ENCODE data around the gene HSH2D.

Gene HSH2D

GRCh38 chr19:16204005-16204294, 60.5 kb downstream of the HSH2D start:
- H3F3A ChIP-seq (ENCODE audit: insufficient read depth, low read length) = no peaks in the 10 kb centered on the region
- H2AFZ ChIP-seq (ENCODE audit: low read length) = no peak overlapping the region
- no peaks in the 10 kb centered on the region for H3K36me3 ChIP-seq (replicated peaks; ENCODE audit: insufficient read depth, low read length)
- H3K9me2 ChIP-seq (replicated peaks; ENCODE audit: insufficient read depth, low read length) = no peaks in the 10 kb centered on the region
- H3K79me2 ChIP-seq (ENCODE audit: low read length) = peaks cover 20% of the 10 kb centered on the region
- no peak overlapping the region for H3K4me3 ChIP-seq (ENCODE audit: low read length)
- no peaks in the 10 kb centered on the region for H4K20me1 ChIP-seq (ENCODE audit: insufficient read depth, low read length)
- no peak for DNase-seq
- H3K27me3 ChIP-seq (replicated peaks; ENCODE audit: insufficient read depth, low read length) = no peaks in the 10 kb centered on the region
- no peak overlapping the region for H3K27ac ChIP-seq (ENCODE audit: low read length)
- no peaks in the 10 kb centered on the region for H3K4me1 ChIP-seq (ENCODE audit: low read length)
- no peak overlapping the region for H3K4me2 ChIP-seq (ENCODE audit: low read depth, low read length)
- H3K9ac ChIP-seq (ENCODE audit: low read length) = no peak overlapping the region
- TF ChIP-seq, protein P1, sequence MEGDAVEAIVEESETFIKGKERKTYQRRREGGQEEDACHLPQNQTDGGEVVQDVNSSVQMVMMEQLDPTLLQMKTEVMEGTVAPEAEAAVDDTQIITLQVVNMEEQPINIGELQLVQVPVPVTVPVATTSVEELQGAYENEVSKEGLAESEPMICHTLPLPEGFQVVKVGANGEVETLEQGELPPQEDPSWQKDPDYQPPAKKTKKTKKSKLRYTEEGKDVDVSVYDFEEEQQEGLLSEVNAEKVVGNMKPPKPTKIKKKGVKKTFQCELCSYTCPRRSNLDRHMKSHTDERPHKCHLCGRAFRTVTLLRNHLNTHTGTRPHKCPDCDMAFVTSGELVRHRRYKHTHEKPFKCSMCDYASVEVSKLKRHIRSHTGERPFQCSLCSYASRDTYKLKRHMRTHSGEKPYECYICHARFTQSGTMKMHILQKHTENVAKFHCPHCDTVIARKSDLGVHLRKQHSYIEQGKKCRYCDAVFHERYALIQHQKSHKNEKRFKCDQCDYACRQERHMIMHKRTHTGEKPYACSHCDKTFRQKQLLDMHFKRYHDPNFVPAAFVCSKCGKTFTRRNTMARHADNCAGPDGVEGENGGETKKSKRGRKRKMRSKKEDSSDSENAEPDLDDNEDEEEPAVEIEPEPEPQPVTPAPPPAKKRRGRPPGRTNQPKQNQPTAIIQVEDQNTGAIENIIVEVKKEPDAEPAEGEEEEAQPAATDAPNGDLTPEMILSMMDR (IDR thresholded peaks at IDR 0.05; ENCODE audit: low read length) = no peak
- H3K9me3 ChIP-seq (replicated peaks; ENCODE audit: insufficient read depth, low read length) = no peaks in the 10 kb centered on the region

- H3K9ac ChIP-seq (ENCODE audit: low read length) = no peak overlapping the region
- H3F3A ChIP-seq (ENCODE audit: insufficient read depth, low read length) = no peaks in the 10 kb centered on the region
- no peak for TF ChIP-seq EZH2 (optimal IDR thresholded peaks at IDR 0.05; ENCODE audit: low read depth, low read length)
- no peak for TF ChIP-seq EZH2phosphoT487 (IDR thresholded peaks at IDR 0.05; ENCODE audit: low read length)
- TF ChIP-seq, protein P1 (IDR thresholded peaks at IDR 0.05; ENCODE audit: low read length) = no peak
- H3K9me2 ChIP-seq (replicated peaks; ENCODE audit: insufficient read depth, low read length) = no peaks in the 10 kb centered on the region
- H3K4me3 ChIP-seq (ENCODE audit: low read length) = no peak overlapping the region
- no peaks in the 10 kb centered on the region for H3K9me3 ChIP-seq (replicated peaks; ENCODE audit: insufficient read depth, low read length)
- H3K79me2 ChIP-seq (ENCODE audit: low read length) = 0 out of 2 replicates have a peak, but pooled peaks cover 6% of the 10 kb centered on the region
- H3K4me2 ChIP-seq (ENCODE audit: low read depth, low read length) = no peak overlapping the region
- H2AFZ ChIP-seq (ENCODE audit: low read length) = no peak overlapping the region
- H3K36me3 ChIP-seq (replicated peaks; ENCODE audit: insufficient read depth, low read length) = no peaks in the 10 kb centered on the region; the same call in 1 of the 2 replicates
- no peak overlapping the region for H3K27ac ChIP-seq (ENCODE audit: low read length)
- no peak for DNase-seq
- H3K27me3 ChIP-seq (replicated peaks; ENCODE audit: insufficient read depth, low read length) = no peaks in the 10 kb centered on the region
- H3K4me1 ChIP-seq (ENCODE audit: low read length) = no peaks in the 10 kb centered on the region
- H4K20me1 ChIP-seq (ENCODE audit: insufficient read depth, low read length) = no peaks in the 10 kb centered on the region
These were observed 61.9 kb downstream of the HSH2D start for GRCh38 chr19:16205205-16206045.

- Histone ChIP-seq H3K9ac (ENCODE audit: low read length) (no peak overlapping the region), H2AFZ (ENCODE audit: low read length) (no peak overlapping the region), H3K27me3 (replicated peaks; ENCODE audit: insufficient read depth, low read length) (no peaks in the 10 kb centered on the region), H3K4me2 (ENCODE audit: low read depth, low read length) (no peak overlapping the region), H3F3A (ENCODE audit: insufficient read depth, low read length) (no peaks in the 10 kb centered on the region), H4K20me1 (ENCODE audit: insufficient read depth, low read length) (no peaks in the 10 kb centered on the region), H3K27ac (ENCODE audit: low read length) (no peak overlapping the region), H3K4me3 (ENCODE audit: low read length) (no peak overlapping the region), H3K4me1 (ENCODE audit: low read length) (no peaks in the 10 kb centered on the region), H3K9me3 (replicated peaks; ENCODE audit: insufficient read depth, low read length) (no peaks in the 10 kb centered on the region), H3K79me2 (ENCODE audit: low read length) (0 out of 2 replicates have a peak, but pooled peaks cover under 1% of the 10 kb centered on the region), H3K9me2 (replicated peaks; ENCODE audit: insufficient read depth, low read length) (no peaks in the 10 kb centered on the region), H3K36me3 (replicated peaks; ENCODE audit: insufficient read depth, low read length) (no peaks in the 10 kb centered on the region; the same call in 1 of the 2 replicates)
- no peak for DNase-seq
- TF ChIP-seq EZH2 (optimal IDR thresholded peaks at IDR 0.05; ENCODE audit: low read depth, low read length) (no peak), EZH2phosphoT487 (IDR thresholded peaks at IDR 0.05; ENCODE audit: low read length) (no peak)
- TF ChIP-seq, protein P1 (IDR thresholded peaks at IDR 0.05; ENCODE audit: low read length) = no peak
These were observed 62.6 kb downstream of the HSH2D start for GRCh38 chr19:16206046-16206605.

Data from MM.1S (cell line).